ENCODE data around the gene RNF149. TPM values are rescaled to one million over a fixed set of nuclear protein-coding genes. Genes with fewer than 3 reads are reported as not detected.

RNF149 gene
- total and polyA plus RNA-seq, 9 of the 15 experiments (the other 6 are each of a cell fraction or from before 2014, with no cell fraction given), result 9.0 to 31.5 (median 22.8) TPM

- TF ChIP-seq SMARCA4 (IDR thresholded peaks at IDR 0.05) (peak; percentile 67), ZNF639 (CRISPR knock-in tag; conservative IDR thresholded peaks at IDR 0.05 in 1 of 2, IDR thresholded peaks at IDR 0.05 in 1 of 2) (peak in 1 of 2 experiments; percentile 44; a peak in 1 of 4 replicates), MEF2D (tag; conservative IDR thresholded peaks at IDR 0.05; ENCODE audit: low read depth) (no peak), EHMT2 (IDR thresholded peaks at IDR 0.05) (no peak), DMBX1 (CRISPR knock-in tag; IDR thresholded peaks at IDR 0.05; ENCODE audit: borderline replicate concordance) (peak; percentile 59; the same call in 1 of the 2 replicates), VEZF1 (CRISPR knock-in tag; IDR thresholded peaks at IDR 0.05) (peak; percentile 57), SUPT5H (IDR thresholded peaks at IDR 0.05) (peak; percentile 85), PPARD (CRISPR knock-in tag; IDR thresholded peaks at IDR 0.05) (no peak), ZNF511 (CRISPR knock-in tag; IDR thresholded peaks at IDR 0.05) (0 out of 2 replicates have a peak, but pooled peaks have one; percentile 75), ZSCAN29 (IDR thresholded peaks at IDR 0.05) (no peak), ZFX (CRISPR knock-in tag; IDR thresholded peaks at IDR 0.05) (peak; percentile 97), ESRRA (IDR thresholded peaks at IDR 0.05; ENCODE audit: borderline replicate concordance, low read depth) (peak; percentile 60), TAF9B (IDR thresholded peaks at IDR 0.05; ENCODE audit: partially characterized antibody) (peak; percentile 26), SRSF1 (IDR thresholded peaks at IDR 0.05; ENCODE audit: low read depth, low read length) (no peak), SP1 (CRISPR knock-in tag; IDR thresholded peaks at IDR 0.05) (peak; percentile 85), HDAC1 (IDR thresholded peaks at IDR 0.05) (peak in 1 of 2 experiments; percentile 58; a peak in 2 of 4 replicates), SIX5 (IDR thresholded peaks at IDR 0.05; ENCODE audit: borderline replicate concordance in 1 of 2, insufficient read depth in 1 of 2, low read depth in 1 of 2, low read length in 2 of 2) (no peak), THAP7 (CRISPR knock-in tag; IDR thresholded peaks at IDR 0.05) (no peak), BCOR (IDR thresholded peaks at IDR 0.05) (0 out of 2 replicates have a peak, but pooled peaks have one; percentile 22), RBM25 (IDR thresholded peaks at IDR 0.05; ENCODE audit: low read depth, low read length, severe bottlenecking) (no peak), ZNF512 (tag; IDR thresholded peaks at IDR 0.05) (no peak), HIVEP1 (CRISPR knock-in tag; IDR thresholded peaks at IDR 0.05) (0 out of 2 replicates have a peak, but pooled peaks have one; percentile 55), MAFK (IDR thresholded peaks at IDR 0.05; ENCODE audit: low read length) (no peak)
Measured at GRCh38 chr2:101308432-101309210, at the start of gene RNF149 (continued).
